ENCODE measurements around the gene OR9A4.
"Not testable (repeated sequence)": the region's sequence is repeated elsewhere in the genome, so short reads cannot be mapped to it uniquely, and the experiment has no call there.

The OR9A4 gene

GRCh38 chr7:141877365-141877764, 38.8 kb upstream of the OR9A4 start:
- TF ChIP-seq, protein P1, sequence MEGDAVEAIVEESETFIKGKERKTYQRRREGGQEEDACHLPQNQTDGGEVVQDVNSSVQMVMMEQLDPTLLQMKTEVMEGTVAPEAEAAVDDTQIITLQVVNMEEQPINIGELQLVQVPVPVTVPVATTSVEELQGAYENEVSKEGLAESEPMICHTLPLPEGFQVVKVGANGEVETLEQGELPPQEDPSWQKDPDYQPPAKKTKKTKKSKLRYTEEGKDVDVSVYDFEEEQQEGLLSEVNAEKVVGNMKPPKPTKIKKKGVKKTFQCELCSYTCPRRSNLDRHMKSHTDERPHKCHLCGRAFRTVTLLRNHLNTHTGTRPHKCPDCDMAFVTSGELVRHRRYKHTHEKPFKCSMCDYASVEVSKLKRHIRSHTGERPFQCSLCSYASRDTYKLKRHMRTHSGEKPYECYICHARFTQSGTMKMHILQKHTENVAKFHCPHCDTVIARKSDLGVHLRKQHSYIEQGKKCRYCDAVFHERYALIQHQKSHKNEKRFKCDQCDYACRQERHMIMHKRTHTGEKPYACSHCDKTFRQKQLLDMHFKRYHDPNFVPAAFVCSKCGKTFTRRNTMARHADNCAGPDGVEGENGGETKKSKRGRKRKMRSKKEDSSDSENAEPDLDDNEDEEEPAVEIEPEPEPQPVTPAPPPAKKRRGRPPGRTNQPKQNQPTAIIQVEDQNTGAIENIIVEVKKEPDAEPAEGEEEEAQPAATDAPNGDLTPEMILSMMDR (IDR thresholded peaks at IDR 0.05; ENCODE audit: low read depth, low read length), result no peak
- TF ChIP-seq MAX (IDR thresholded peaks at IDR 0.05; ENCODE audit: low read depth, low read length) (no peak), POLR2A (IDR thresholded peaks at IDR 0.05; ENCODE audit: extremely low read depth, insufficient read length) (no peak), MYC (IDR thresholded peaks at IDR 0.05; ENCODE audit: low read depth, low read length) (no peak)
- DNase-seq (ENCODE audit: low read depth), result no peak
- no peak overlapping the region for H3K4me3 ChIP-seq (ENCODE audit: low read depth, low read length)

DNA sequence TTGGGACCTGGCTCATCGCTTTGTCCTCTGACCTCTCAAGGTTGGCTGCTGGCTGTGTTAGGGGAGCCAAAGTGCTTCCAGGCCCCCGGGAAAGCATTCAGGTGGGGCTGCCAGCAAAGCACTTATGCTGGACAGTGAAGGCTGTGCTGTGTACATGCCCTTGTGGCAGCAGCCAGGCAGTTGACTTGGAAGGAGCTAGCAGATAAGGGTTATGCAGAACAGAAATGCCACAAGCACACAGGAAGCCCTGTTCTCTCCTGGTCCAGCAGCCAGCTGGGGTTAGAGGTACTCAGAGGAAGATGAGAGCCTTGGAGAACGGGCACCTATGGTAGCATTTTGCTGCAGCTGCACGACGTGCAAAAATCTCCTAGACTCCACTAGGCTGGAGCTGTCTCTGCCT, 35.2 kb upstream of the OR9A4 start:
- no peak for DNase-seq (ENCODE audit: low read depth)
- TF ChIP-seq, protein P1 (IDR thresholded peaks at IDR 0.05; ENCODE audit: low read depth, low read length), result no peak
- TF ChIP-seq MAX (IDR thresholded peaks at IDR 0.05; ENCODE audit: low read depth, low read length) (no peak), POLR2A (IDR thresholded peaks at IDR 0.05; ENCODE audit: extremely low read depth, insufficient read length) (no peak), MYC (IDR thresholded peaks at IDR 0.05; ENCODE audit: low read depth, low read length) (no peak)
- H3K4me3 ChIP-seq (ENCODE audit: low read depth, low read length), result no peak overlapping the region

DNA sequence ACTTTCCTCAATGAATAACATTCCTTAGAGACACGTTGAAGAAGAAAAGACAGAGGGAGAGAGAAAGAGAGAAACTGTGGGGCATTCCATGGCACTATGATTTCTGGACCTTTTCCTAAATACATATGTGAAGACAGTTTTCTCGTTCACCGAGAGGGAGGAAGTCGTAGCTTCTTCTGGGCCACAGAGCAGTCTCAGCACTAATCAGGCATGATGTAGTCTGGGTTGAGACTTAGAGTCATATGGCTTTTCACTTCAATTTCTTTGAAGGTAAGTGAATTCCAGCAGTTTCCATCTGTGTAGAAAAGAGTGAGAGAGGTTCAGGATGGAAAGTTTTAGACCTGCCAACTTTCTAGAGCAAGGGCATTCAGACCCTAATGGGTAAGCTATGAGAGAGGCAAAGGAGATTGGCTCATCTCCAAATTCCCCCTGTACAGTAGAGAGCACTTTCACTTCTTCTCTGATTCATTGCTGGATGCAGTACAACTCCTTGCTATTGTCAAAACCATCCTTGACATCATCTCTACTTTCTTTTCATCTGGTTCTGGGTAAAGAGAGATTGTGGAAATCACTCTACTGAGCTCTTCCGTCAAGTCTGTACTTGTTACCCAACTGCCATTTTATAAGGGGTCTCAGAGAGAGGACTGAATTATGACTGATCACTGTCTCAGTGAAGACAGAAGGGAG, 31.5 kb upstream of the OR9A4 start:
- DNase-seq (ENCODE audit: low read depth), result no peak
- no peak for TF ChIP-seq POLR2A (IDR thresholded peaks at IDR 0.05; ENCODE audit: extremely low read depth, insufficient read length)
- no peak for TF ChIP-seq MYC (IDR thresholded peaks at IDR 0.05; ENCODE audit: low read depth, low read length)
- no peak for TF ChIP-seq MAX (IDR thresholded peaks at IDR 0.05; ENCODE audit: low read depth, low read length)
- TF ChIP-seq, protein P1 (IDR thresholded peaks at IDR 0.05; ENCODE audit: low read depth, low read length), result no peak
- no peak overlapping the region for H3K4me3 ChIP-seq (ENCODE audit: low read depth, low read length)

- H3K4me3 ChIP-seq (ENCODE audit: low read depth, low read length), result no peak overlapping the region
- TF ChIP-seq, protein P1 (IDR thresholded peaks at IDR 0.05; ENCODE audit: low read depth, low read length), result no peak
- no peak for TF ChIP-seq POLR2A (IDR thresholded peaks at IDR 0.05; ENCODE audit: extremely low read depth, insufficient read length)
- no peak for TF ChIP-seq MAX (IDR thresholded peaks at IDR 0.05; ENCODE audit: low read depth, low read length)
- TF ChIP-seq MYC (IDR thresholded peaks at IDR 0.05; ENCODE audit: low read depth, low read length), result no peak
- peak; percentile 79 for DNase-seq (ENCODE audit: low read depth)
Observed at GRCh38 chr7:141889321-141889720, 26.9 kb upstream of the OR9A4 start.

DNA sequence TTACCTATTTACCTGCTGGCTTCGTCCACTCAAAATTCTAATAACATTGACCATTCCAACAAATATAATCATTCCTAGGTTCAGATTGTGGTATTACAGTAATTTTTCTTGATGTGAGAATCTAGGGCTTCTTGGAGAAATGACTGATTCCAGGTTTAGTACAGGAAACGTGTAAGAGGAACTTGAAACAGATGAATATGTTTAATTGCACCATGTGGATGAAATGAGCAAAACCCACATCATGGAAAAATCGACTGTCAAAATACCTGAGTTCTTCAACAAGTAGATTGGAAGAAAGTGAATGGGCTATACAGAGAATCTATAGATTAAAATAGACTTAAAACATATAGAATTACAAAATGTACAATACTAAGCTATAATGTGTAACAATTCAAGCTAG, 24.9 kb upstream of the OR9A4 start:
- TF ChIP-seq MAX (IDR thresholded peaks at IDR 0.05; ENCODE audit: low read depth, low read length) (no peak), MYC (IDR thresholded peaks at IDR 0.05; ENCODE audit: low read depth, low read length) (no peak), POLR2A (IDR thresholded peaks at IDR 0.05; ENCODE audit: extremely low read depth, insufficient read length) (no peak)
- TF ChIP-seq, protein P1 (IDR thresholded peaks at IDR 0.05; ENCODE audit: low read depth, low read length), result no peak

DNA sequence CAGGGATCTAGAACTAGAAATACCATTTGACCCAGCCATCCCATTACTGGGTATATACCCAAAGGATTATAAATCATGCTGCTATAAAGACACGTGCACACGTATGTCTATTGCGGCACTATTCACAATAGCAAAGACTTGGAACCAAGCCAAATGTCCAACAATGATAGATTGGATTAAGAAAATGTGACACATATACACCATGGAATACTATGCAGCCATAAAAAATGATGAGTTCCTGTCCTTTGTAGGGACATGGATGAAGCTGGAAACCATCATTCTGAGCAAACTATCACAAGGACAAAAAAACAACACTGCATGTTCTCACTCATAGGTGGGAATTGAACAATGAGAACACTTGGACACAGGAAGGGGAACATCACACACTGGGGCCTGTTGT, 16.8 kb upstream of the OR9A4 start:
- not testable (repeated sequence) for DNase-seq (ENCODE audit: low read depth); H3K4me3 ChIP-seq (ENCODE audit: low read depth, low read length)

More for the DNA sequence above, 24.9 kb upstream of the OR9A4 start:
- DNase-seq (ENCODE audit: low read depth), result peak; percentile 24
- no peak overlapping the region for H3K4me3 ChIP-seq (ENCODE audit: low read depth, low read length)

Data from NB4 (cell line).